ENCODE measurements around the gene NCBP2.

Gene NCBP2

GRCh38 chr3:196974661-196975060, 32.3 kb upstream of the NCBP2 start:
- no peak overlapping the region for H3K27ac ChIP-seq (ENCODE audit: poor library complexity, severe bottlenecking)
- no peak for TF ChIP-seq CTCF (IDR thresholded peaks at IDR 0.05; ENCODE audit: poor library complexity, severe bottlenecking)
- no peaks in the 10 kb centered on the region for H3K9me3 ChIP-seq (ENCODE audit: severe bottlenecking)
- no peaks in the 10 kb centered on the region for H3K27me3 ChIP-seq (ENCODE audit: insufficient read depth, poor library complexity, severe bottlenecking)
- H3K4me1 ChIP-seq (ENCODE audit: insufficient read depth, poor library complexity, severe bottlenecking): no peaks in the 10 kb centered on the region
- no peaks in the 10 kb centered on the region for H3K36me3 ChIP-seq (ENCODE audit: low read depth)
- no peak for DNase-seq (ENCODE audit: low spot score)
- H3K4me3 ChIP-seq (ENCODE audit: severe bottlenecking): no peak overlapping the region
- no peak for ATAC-seq (ENCODE audit: low read depth)

- ATAC-seq (ENCODE audit: low read depth): peak; percentile 6; the same call in 1 of the 3 replicates
- no peaks in the 10 kb centered on the region for H3K4me1 ChIP-seq (ENCODE audit: insufficient read depth, poor library complexity, severe bottlenecking)
- no peak for DNase-seq (ENCODE audit: low spot score)
- no peak for TF ChIP-seq CTCF (IDR thresholded peaks at IDR 0.05; ENCODE audit: poor library complexity, severe bottlenecking)
- no peaks in the 10 kb centered on the region for H3K27me3 ChIP-seq (ENCODE audit: insufficient read depth, poor library complexity, severe bottlenecking)
- no peak overlapping the region for H3K27ac ChIP-seq (ENCODE audit: poor library complexity, severe bottlenecking)
- H3K4me3 ChIP-seq (ENCODE audit: severe bottlenecking): no peak overlapping the region
- no peaks in the 10 kb centered on the region; the same call in 1 of the 2 replicates for H3K36me3 ChIP-seq (ENCODE audit: low read depth)
- H3K9me3 ChIP-seq (ENCODE audit: severe bottlenecking): no peaks in the 10 kb centered on the region
These were observed 28.9 kb upstream of the NCBP2 start for GRCh38 chr3:196971094-196971698.

GRCh38 chr3:196970547-196971093, 28.3 kb upstream of the NCBP2 start:
- no peaks in the 10 kb centered on the region; the same call in 1 of the 2 replicates for H3K36me3 ChIP-seq (ENCODE audit: low read depth)
- no peak overlapping the region for H3K27ac ChIP-seq (ENCODE audit: poor library complexity, severe bottlenecking)
- no peaks in the 10 kb centered on the region for H3K4me1 ChIP-seq (ENCODE audit: insufficient read depth, poor library complexity, severe bottlenecking)
- no peak overlapping the region for H3K4me3 ChIP-seq (ENCODE audit: severe bottlenecking)
- DNase-seq (ENCODE audit: low spot score): no peak
- H3K27me3 ChIP-seq (ENCODE audit: insufficient read depth, poor library complexity, severe bottlenecking): no peaks in the 10 kb centered on the region
- no peak for TF ChIP-seq CTCF (IDR thresholded peaks at IDR 0.05; ENCODE audit: poor library complexity, severe bottlenecking)
- ATAC-seq (ENCODE audit: low read depth): no peak
- no peaks in the 10 kb centered on the region for H3K9me3 ChIP-seq (ENCODE audit: severe bottlenecking)

- ATAC-seq (ENCODE audit: low read depth) (peak; percentile 73), DNase-seq (ENCODE audit: low spot score) (no peak)
- H3K4me3 ChIP-seq (ENCODE audit: severe bottlenecking): peak overlapping the region; percentile 92
- no peaks in the 10 kb centered on the region; the same call in 1 of the 2 replicates for H3K36me3 ChIP-seq (ENCODE audit: low read depth)
- H3K27me3 ChIP-seq (ENCODE audit: insufficient read depth, poor library complexity, severe bottlenecking): no peaks in the 10 kb centered on the region
- no peaks in the 10 kb centered on the region for H3K4me1 ChIP-seq (ENCODE audit: insufficient read depth, poor library complexity, severe bottlenecking)
- H3K27ac ChIP-seq (ENCODE audit: poor library complexity, severe bottlenecking): peak overlapping the region; percentile 38
- peak; percentile 97 for TF ChIP-seq CTCF (IDR thresholded peaks at IDR 0.05; ENCODE audit: poor library complexity, severe bottlenecking)
- no peaks in the 10 kb centered on the region for H3K9me3 ChIP-seq (ENCODE audit: severe bottlenecking)
These were observed 27.6 kb upstream of the NCBP2 start for GRCh38 chr3:196969660-196970546.

All from RWPE2 (cell line).